Lung (tissue), 12 donors: ENCODE measurements around the gene TWIST2. TPM values are rescaled to one million over a fixed set of nuclear protein-coding genes. Genes with fewer than 3 reads are reported as not detected.

ENCODE experiments used
- ATAC-seq: fragments of 200-7000 bp; cut with Tn5 transposase; one replicate; pipeline ENCODE4 v1.9.1; 2020; ENCODE audit warnings: moderate number of reproducible peaks; ENCODE audit not compliant: insufficient read depth, low FRiP score
- DNase-seq, 3 donors: peaks; one replicate each; pipeline ENCODE4 v3.0.0-alpha.2; 2013 to 2017
- H3K27ac ChIP-seq, 2 donors: one replicate each; pipeline ENCODE4 v1.5.1; 2013; ENCODE audit warnings: mild to moderate bottlenecking in 2 of 2, moderate library complexity in 2 of 2, control low read depth in 1 of 2, inconsistent platforms in 1 of 2, low read depth in 1 of 2, low read length in 1 of 2
- H3K27me3 ChIP-seq, 3 donors: one replicate each; pipeline ENCODE4 v1.5.1; 2013; ENCODE audit warnings: low read length in 2 of 3; ENCODE audit not compliant: control insufficient read depth in 3 of 3, insufficient read depth in 3 of 3
- H3K36me3 ChIP-seq, 4 donors: one replicate each; pipeline ENCODE4 v1.5.1; 2013; ENCODE audit warnings: low read length in 4 of 4, mild to moderate bottlenecking in 1 of 4, moderate library complexity in 1 of 4; ENCODE audit not compliant: control insufficient read depth in 4 of 4, insufficient read depth in 4 of 4
- H3K4me1 ChIP-seq, 5 donors: one replicate each; pipeline ENCODE4 v1.5.1; 2013; ENCODE audit warnings: low read length in 5 of 5, mild to moderate bottlenecking in 2 of 5, moderate library complexity in 1 of 5; ENCODE audit not compliant: control insufficient read depth in 5 of 5, insufficient read depth in 5 of 5
- H3K4me3 ChIP-seq: one replicate; pipeline ENCODE4 v1.5.1; 2013; ENCODE audit warnings: mild to moderate bottlenecking, control low read depth, moderate library complexity
- H3K9ac ChIP-seq, 2 donors: one replicate each; pipeline ENCODE4 v1.5.1; 2013; ENCODE audit warnings: low read length in 2 of 2, control low read depth in 1 of 2; ENCODE audit not compliant: insufficient read depth in 1 of 2
- H3K9me3 ChIP-seq, 4 donors: one replicate each; pipeline ENCODE4 v1.5.1; 2013; ENCODE audit warnings: low read length in 3 of 4, mild to moderate bottlenecking in 1 of 4, moderate library complexity in 1 of 4; ENCODE audit not compliant: control insufficient read depth in 4 of 4, insufficient read depth in 3 of 4
- whole genome bisulfite sequencing, 2 donors: extraction: QIAGEN DNeasy Blood & Tissue Kit; methylation state at CpG; one replicate each; pipeline ENCODE4 v1.1.7; 2013; 5-methylcytosine and 5-hydroxymethylcytosine counted together
- polyA plus RNA-seq, 2 donors: library from polyadenylated mRNA; stranded (reverse); fragments of 200-250 nt; gene quantifications; one replicate each; pipeline ENCODE4 v1.2.1, GENCODE V29; 2013
- total RNA-seq, 2 donors: library from RNA; depleted of rRNA in 1 of 2; stranded (reverse); fragments of >200 nt in 1 of 2; gene quantifications; one replicate each; pipeline ENCODE4 v1.2.1, GENCODE V29; 2014 to 2021
- TF ChIP-seq, protein P1 (sequence below): IDR thresholded peaks from 2 replicates; pipeline ENCODE4 v1.5.1; 2012; ENCODE audit warnings: mild to moderate bottlenecking; ENCODE audit errors: control extremely low read depth, extremely low read depth
- donor health status: control.
- donor health status: control.
- donor health status: Bipolar disorder and iron deficiency.
- donor health status: healthy.
- donor health status: DM: yes; HTN: yes; CAD: no.

The TWIST2 gene
- total and polyA plus RNA-seq, 4 donors, result 10.1 to 14.8 (median 11.7) TPM

DNA sequence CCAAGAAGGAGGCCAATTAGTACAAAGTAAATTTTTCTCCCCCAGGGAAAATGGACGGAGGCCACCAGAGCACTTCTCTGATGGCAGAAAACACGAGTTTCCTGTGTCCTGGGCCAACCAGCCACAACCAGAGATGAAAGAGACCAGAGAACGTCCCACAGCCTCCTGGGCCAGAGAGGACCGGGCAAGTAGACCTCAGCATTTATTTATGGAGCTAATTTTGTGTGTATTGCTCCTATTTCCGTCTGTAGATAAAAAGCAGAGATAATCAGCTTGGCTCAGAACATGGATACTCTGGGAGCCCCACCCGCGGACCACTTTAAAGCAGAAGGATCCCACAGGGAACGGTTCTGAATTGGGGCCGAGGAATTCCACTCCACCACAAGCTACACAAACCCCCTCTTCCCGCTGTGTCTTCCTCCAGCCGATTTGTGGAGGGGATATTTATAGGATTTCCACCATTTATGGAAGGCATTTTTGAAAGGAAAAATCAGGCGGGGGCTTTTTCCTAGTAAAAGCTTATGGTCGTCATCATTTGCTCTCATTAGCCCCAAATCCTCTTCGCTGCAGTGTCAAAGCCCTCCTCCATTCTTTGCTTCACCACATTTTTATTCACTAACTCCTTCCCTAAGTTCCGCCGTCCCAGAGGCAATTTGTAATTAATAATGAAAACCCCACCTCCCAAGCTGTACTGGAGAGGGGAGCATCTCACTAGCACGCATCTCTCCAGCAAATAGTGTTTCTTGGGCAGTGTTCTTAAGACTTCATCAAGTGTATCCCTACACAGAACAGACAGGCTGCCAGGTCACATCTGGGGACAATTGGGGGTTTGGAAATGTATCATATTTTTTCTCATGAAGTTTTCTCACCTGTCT is 43.7 kb upstream of the TWIST2 start:
- H3K36me3 ChIP-seq, result no peaks in the 10 kb centered on the region
- peaks cover 0 to 5% (median 2%) of the 10 kb centered on the region in 4 donors for H3K9me3 ChIP-seq
- no peaks in the 10 kb centered on the region for H3K4me1 ChIP-seq
- no peak overlapping the region for H3K27ac ChIP-seq
- TF ChIP-seq, protein P1, sequence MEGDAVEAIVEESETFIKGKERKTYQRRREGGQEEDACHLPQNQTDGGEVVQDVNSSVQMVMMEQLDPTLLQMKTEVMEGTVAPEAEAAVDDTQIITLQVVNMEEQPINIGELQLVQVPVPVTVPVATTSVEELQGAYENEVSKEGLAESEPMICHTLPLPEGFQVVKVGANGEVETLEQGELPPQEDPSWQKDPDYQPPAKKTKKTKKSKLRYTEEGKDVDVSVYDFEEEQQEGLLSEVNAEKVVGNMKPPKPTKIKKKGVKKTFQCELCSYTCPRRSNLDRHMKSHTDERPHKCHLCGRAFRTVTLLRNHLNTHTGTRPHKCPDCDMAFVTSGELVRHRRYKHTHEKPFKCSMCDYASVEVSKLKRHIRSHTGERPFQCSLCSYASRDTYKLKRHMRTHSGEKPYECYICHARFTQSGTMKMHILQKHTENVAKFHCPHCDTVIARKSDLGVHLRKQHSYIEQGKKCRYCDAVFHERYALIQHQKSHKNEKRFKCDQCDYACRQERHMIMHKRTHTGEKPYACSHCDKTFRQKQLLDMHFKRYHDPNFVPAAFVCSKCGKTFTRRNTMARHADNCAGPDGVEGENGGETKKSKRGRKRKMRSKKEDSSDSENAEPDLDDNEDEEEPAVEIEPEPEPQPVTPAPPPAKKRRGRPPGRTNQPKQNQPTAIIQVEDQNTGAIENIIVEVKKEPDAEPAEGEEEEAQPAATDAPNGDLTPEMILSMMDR, result no peak
- peaks cover 0 to 7% (median 2%) of the 10 kb centered on the region in 3 donors for H3K27me3 ChIP-seq
- DNase-seq, result no peak
- H3K9ac ChIP-seq, result no peak overlapping the region
- H3K4me3 ChIP-seq, result no peak overlapping the region
- ATAC-seq, result no peak
- 61 to 73% methylated on average over 17 of the region's 17 CpGs for WGBS, 2 donors

GRCh38 chr2:238808761-238809160 is 39.1 kb upstream of the TWIST2 start:
- WGBS, 2 donors, result 85 to 96% methylated on average over 1 of the region's 1 CpG
- Histone ChIP-seq H3K9ac (no peak overlapping the region), H3K4me1 (no peaks in the 10 kb centered on the region), H3K9me3 (peaks cover 0 to 7% (median 2%) of the 10 kb centered on the region in 4 donors), H3K27ac (no peak overlapping the region), H3K4me3 (no peak overlapping the region), H3K36me3 (no peaks in the 10 kb centered on the region), H3K27me3 (peaks cover 0 to 2% (median 0%) of the 10 kb centered on the region in 3 donors)
- TF ChIP-seq, protein P1, result no peak
- ATAC-seq (no peak), DNase-seq (no peak)

- no peak for ATAC-seq
- H3K27ac ChIP-seq, result no peak overlapping the region
- DNase-seq, result no peak
- H3K4me1 ChIP-seq, result no peaks in the 10 kb centered on the region
- no peak overlapping the region for H3K4me3 ChIP-seq
- TF ChIP-seq, protein P1, result no peak
- H3K9me3 ChIP-seq, result peaks cover 0 to 7% (median 2%) of the 10 kb centered on the region in 4 donors
- H3K27me3 ChIP-seq, result peaks cover 0 to 2% (median 0%) of the 10 kb centered on the region in 3 donors
- H3K36me3 ChIP-seq, result no peaks in the 10 kb centered on the region
- H3K9ac ChIP-seq, result no peak overlapping the region
- 80 to 85% methylated on average over 5 of the region's 5 CpGs for WGBS, 2 donors
Observed at GRCh38 chr2:238810321-238810720, 37.6 kb upstream of the TWIST2 start.
